HG03060 (cell line): ENCODE data around the gene SLFN12L.
"Not testable (repeated sequence)": the region's sequence is repeated elsewhere in the genome, so short reads cannot be mapped to it uniquely, and the experiment has no call there.

Experiments
- ATAC-seq: cut with Tn5 transposase; IDR thresholded peaks from one replicate; pipeline ENCODE4 v1.9.1; 2021; ENCODE audit warnings: low read depth, moderate number of reproducible peaks; ENCODE audit not compliant: unreplicated experiment

The SLFN12L gene

DNA sequence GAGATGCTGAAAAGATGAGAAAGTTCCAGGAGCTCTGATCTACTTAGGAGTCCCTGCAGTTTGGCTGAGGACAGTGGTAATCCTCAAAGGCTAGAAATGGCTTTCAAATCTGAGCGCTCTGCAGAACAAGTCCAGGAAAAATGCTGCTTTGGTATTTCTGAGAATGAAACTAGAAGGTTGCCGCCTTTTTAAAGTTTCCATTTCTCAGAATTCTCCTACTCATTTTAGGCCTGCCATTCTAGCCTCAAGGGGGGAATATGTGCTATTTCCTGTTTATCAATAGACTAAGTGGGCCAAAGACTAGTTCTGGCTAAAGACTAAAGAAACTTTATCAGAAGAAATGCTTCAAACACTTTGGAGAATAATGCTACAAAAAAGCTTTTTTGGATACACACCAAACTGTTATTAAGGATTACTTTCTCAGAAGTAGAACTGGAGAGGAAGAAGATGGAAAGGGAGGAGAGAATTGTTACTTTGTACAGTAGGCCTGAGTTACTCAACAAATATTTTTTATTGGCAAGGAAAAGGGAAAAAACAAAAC lies at the start of gene SLFN12L:
Gene SLFN12L, minus strand, starts transcription at position 78 of the 541 bp plus-strand sequence. CDS start 15,314 bp downstream, outside the sequence.
- ATAC-seq, result no peak

DNA sequence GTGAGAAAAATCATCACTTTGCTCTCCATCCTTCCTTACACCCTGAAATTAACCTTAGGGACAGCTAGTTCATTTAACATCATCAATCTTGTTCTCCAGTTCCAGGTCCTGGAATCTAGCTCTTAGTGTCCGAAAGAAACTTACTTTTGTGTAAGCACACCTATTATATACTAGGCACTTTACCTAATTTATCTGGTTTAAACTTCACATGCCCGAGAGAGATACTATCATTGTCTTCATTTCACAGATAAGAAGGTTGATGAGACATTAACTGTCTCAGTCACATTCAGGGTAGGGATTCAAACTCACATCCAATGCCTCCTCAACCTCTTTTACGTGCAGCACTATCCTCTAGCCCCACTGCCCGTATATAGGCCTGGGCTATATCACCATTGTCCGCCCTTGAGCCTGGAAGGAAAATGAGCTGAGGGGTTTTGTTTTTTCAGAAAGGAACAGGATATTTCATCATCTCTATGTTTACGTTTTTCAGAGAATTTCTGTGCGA lies 49.1 kb upstream of the SLFN12L start:
- no peak for ATAC-seq

DNA sequence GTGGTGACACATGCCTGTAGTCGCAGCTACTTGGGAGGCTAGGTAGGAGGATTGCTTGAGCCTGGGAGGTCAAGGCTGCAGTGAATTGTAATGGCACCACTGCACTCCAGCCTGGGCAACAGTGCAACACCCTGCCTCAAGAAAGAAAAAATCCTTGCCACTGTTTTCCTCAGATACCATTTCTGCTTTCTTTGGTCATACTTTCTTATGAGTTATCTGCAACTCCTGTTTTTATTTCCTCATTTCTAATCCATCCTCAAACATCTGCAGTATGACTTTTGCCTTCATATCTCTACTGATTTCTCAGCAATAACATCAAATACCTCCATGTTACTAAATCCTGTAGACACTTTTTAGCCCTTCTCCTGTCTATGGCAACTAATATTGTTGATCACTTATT lies 46.6 kb upstream of the SLFN12L start:
- ATAC-seq, result no peak

- ATAC-seq, result no peak
Measured at GRCh38 chr17:35578929-35579432, 41.5 kb upstream of the SLFN12L start.

GRCh38 chr17:35578197-35578928 lies 40.9 kb upstream of the SLFN12L start, which contains the start of gene PEX12:
Gene PEX12 (minus strand): TSS chr17:35578571. CDS start chr17:35578021, 550 bp downstream.
- ATAC-seq, result no peak

DNA sequence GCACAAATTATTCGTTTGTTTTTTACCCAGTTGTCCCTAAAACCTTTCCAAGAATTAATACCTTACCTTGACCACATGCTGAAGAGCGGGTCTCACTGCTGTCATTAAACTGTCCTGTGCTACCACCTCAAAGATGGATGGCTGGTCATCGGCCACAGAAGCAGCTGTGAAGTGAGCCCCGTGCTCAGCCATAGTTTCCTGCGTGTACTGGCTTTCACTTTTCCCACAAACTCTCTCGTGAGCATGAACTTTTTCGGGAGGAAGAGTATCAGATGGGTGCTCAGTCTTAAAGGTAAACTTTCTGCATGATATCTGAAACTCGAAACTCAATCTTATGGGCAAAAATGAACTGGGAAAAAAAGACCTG lies 40.3 kb upstream of the SLFN12L start:
- ATAC-seq, result no peak

DNA sequence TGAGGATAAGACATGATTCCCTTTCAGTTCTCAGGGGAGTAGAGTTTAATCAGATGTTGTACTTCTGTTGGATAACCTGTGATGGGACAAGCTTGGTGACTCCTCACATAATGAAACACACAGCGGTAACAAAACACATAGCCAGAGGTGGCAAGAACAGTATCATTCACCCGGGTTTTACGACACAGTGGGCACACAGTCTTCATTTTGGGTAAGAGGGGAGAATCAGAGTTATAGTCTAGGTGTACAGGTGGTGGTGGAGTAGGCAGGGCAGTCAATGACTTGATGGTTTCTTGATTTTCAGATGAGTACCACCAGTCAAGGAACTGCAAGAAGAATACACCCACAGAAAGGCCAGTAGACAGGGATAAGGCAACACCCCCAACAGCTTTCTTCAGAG lies 38.3 kb upstream of the SLFN12L start:
- ATAC-seq, result no peak

DNA sequence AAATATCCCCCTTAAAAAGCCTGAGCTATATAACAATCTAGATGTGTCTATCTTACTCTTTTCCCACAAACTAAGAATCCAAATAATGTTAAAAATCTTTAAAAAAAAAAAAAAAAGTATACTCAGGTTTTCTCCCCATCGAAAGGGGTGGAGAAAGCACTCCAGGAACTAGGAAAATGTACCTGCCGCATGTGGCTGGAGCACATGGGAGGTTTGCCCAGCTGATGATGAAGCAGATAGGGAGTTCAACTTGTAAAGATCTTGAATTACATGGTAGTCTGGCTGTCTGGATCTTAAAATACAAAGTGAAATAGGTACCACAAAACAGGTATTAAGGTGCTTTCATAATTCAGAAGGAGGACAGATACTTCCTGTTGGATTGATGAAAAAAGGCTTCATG lies 31.9 kb upstream of the SLFN12L start:
- ATAC-seq, result no peak

- ATAC-seq, result no peak
Measured at GRCh38 chr17:35568561-35568960, 31.1 kb upstream of the SLFN12L start.

DNA sequence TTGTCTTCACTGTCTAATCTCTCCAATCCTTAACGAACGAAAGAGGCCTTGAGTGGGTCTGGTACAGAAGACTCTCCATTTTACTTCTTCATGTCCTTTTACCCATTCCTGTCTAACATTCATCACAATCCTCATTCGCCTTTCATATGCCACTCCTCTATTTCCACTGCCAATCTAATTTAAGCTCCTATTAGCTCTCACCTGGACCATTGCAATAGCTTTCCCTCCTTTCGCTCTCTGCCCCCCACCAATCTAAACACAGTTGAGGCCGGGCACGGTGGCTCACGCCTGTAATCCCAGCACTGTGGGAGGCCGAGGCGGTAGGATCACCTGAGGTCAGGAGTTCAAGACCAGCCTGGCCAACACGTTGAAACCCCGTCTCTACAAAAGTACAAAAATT lies 29.5 kb upstream of the SLFN12L start:
- ATAC-seq, result no peak

DNA sequence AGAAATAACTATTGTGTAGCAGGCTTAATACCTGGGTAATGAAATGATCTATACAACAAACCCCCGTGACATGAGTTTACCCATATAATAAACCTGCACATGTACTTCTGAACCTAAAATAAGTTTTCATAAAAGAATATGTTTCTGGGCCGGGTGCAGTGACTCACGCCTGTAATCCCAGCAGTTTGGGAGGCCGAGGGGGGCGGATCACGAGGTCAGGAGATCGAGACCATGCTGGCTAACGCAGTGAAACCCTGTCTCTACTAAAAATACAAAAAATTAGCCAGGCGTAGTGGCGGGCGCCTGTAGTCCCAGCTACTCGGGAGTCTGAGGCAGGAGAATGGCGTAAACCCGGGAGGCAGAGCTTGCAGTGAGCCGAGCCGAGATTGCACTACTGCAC lies 25.7 kb upstream of the SLFN12L start:
- ATAC-seq, result not testable (repeated sequence)

- no peak for ATAC-seq
Measured at GRCh38 chr17:35560703-35561102, 23.2 kb upstream of the SLFN12L start, which contains the start of gene SLFN14. Gene SLFN14 (minus strand): TSS chr17:35560819. CDS start chr17:35558062, 2,757 bp downstream.

GRCh38 chr17:35559495-35560210 lies 22.2 kb upstream of the SLFN12L start:
- ATAC-seq, result no peak

DNA sequence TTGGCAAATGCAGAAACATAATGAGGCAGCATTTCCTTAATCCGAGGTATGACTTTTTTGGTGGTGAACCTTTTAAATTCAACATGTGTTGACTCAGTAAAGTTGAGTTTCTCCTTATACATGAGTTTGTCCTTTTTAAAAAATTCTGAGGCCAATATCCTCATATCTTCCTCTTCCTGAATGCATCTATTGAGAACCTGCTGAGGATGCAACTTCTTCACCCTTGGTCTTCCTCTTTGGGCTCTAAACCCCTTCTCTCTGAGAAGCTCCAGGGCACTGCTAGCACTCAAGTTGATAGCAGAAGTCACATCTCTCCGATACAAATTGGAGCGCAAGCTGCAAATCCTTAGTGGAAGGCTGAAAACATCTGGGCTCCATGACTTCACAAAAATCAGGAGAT lies 19.9 kb upstream of the SLFN12L start:
- ATAC-seq, result no peak

DNA sequence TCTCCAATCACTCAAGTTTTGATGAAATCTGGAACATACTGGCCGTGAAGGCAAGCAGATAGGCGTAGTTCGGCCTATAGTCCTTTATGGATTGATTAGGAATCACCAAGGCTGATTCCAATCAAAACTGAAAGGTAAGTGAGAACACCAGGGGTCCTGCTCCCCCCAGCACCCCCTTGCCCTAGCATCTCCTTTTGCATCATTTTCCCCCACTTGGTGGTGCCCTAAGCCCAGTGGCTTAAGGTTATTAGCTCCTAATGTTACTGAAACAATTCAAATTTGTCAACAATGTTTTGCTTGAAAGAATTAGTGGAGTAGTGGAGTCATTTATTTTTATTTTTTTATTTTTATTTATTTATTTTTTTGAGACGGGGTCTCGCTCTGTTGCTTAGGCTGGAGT lies 18.2 kb upstream of the SLFN12L start:
- no peak for ATAC-seq

- ATAC-seq, result no peak
Measured at GRCh38 chr17:35554668-35555067, 17.2 kb upstream of the SLFN12L start.

GRCh38 chr17:35553310-35553709 lies 15.8 kb upstream of the SLFN12L start:
- no peak for ATAC-seq

DNA sequence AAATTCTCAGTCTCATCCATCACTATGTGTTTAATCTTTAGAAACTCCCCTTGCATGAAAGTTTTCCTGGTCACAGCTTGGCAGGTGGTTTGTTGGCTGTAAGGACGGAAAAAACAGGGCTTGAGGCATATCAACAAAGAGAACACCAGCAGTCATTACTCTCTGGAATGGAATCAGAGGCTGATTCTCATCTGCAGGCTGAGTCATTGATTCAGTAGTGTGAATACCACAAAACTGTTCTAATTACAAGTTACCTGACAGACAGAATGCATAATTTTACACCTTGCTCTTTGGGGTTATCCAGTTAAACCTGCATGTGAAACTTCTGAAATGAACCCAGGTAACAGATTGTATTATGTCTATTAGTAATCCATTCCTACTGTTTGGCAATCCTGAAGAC lies 11.5 kb upstream of the SLFN12L start:
- ATAC-seq, result no peak

GRCh38 chr17:35548208-35548810 lies 10.8 kb upstream of the SLFN12L start:
- ATAC-seq, result no peak

DNA sequence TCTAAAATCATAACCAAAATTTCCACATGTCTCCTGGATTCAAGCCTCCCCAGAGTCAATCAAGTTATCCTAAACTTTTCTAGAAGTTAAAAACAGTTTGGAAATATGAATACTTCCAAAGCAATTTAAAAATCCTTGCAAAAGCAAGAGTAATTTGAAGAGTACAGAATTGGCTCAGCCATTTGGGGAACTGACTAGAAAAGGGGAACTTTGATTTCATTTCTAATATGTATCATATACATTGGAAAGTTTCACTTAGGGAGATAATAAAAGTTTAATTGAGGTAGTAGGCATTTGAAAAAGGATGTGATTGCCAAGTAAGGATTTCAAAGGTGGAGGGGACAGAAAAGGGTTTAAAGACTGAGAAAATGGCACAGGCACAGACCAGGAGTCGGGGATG lies 9.0 kb upstream of the SLFN12L start:
- no peak for ATAC-seq

DNA sequence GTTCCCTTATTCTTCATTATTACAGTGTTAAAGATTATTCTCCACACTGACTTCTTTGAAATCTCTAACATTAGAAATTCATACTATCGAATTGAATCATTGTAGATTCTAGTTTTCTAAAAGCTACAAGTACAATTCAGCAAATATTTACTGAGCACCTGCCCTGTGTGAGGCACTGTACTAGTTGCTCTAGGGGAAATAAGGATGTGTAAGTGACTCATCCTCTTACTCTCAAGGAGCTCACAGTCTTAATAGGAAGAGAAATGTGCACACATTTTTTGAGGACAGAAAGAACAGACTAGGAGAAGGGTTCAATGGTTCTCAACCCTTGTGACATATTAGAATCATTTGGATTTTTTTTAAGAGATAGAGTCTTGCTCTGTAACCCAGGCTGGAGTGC lies 7.7 kb upstream of the SLFN12L start:
- ATAC-seq, result no peak
